Breast epithelium (tissue), 3 donors: ENCODE data around the gene GDPD4.

Experiments used
- POLR2A ChIP-seq: fragments of 450-650 bp; IDR thresholded peaks from one replicate; pipeline ENCODE4 v1.6.1; 2016; ENCODE audit warnings: antibody characterized with exemption, mild to moderate bottlenecking, moderate library complexity
- POLR2AphosphoS5 ChIP-seq, 3 donors: sonication (generic); formaldehyde crosslinking; IDR thresholded peaks; one replicate each; pipeline ENCODE4 v1.6.1; 2017; ENCODE audit warnings: antibody characterized with exemption in 3 of 3
- TF ChIP-seq, protein P1 (sequence below), 3 donors: fragments of 450-650 bp; IDR thresholded peaks; one replicate each; pipeline ENCODE4 v1.5.1; 2016 to 2017; ENCODE audit warnings: antibody characterized with exemption in 3 of 3, mild to moderate bottlenecking in 3 of 3, moderate library complexity in 3 of 3

DNA sequence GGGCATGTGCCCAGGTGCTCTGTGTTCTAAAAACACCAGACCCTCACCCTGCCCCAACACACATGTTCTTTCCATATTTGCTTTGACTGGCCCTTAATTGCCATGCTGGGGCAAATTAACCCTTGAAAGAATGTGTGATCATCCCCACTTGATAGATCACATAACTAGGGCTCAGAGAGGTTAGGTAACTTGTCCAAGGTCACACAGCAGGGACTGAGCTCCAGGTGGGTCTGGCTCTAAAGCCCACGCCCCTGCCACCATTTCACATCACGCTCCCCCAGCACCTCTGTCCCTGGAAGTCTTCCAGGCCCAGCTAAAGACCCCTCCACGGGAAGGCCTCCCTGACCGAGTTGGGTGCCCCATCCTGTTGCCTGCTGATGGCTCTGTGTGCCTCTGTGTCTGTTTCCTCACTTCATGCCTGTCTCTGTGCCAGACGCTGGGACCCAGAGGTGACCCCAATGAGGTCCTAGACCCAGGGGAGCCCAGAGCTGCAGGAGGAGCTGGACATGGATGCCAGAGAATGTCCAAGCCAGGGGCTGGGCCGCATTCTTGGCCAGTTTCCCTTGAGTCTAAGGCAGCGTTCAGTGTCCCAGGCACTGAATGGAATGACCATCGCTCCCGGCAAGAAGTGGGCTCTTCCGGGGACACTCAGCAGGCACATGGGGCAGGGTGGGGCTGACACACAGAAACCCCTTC, 93.7 kb downstream of the GDPD4 start:
- TF ChIP-seq, protein P1, sequence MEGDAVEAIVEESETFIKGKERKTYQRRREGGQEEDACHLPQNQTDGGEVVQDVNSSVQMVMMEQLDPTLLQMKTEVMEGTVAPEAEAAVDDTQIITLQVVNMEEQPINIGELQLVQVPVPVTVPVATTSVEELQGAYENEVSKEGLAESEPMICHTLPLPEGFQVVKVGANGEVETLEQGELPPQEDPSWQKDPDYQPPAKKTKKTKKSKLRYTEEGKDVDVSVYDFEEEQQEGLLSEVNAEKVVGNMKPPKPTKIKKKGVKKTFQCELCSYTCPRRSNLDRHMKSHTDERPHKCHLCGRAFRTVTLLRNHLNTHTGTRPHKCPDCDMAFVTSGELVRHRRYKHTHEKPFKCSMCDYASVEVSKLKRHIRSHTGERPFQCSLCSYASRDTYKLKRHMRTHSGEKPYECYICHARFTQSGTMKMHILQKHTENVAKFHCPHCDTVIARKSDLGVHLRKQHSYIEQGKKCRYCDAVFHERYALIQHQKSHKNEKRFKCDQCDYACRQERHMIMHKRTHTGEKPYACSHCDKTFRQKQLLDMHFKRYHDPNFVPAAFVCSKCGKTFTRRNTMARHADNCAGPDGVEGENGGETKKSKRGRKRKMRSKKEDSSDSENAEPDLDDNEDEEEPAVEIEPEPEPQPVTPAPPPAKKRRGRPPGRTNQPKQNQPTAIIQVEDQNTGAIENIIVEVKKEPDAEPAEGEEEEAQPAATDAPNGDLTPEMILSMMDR (IDR thresholded peaks at IDR 0.05), result no peak
- no peak for TF ChIP-seq POLR2A
- no peak for TF ChIP-seq POLR2AphosphoS5 (IDR thresholded peaks at IDR 0.05)
